ENCODE data around the gene ZNF182.
"Not testable (repeated sequence)": the region's sequence is repeated elsewhere in the genome, so short reads cannot be mapped to it uniquely, and the experiment has no call there.

The ZNF182 gene

DNA sequence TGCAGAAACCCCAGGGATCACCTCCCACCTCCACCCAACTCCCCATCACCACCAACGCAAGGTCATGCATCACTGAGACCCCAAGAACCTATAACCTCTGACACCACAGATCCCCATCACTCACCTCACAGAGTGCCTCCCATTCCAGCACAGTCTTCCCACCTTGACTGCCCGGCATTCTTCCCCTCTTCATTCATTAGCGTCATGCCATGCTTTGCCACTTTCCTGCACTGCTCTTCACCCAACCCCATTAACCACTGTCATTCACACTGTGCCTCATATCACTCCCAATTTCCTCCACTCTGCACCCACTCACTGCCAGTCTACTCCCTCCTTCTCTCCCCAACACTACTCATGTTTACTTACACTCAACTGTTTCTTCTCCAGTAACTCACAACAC, 30.6 kb downstream of the ZNF182 start:
- CTCF ChIA-PET, result interaction anchor here (1.8 kb wide), 1 partner anchor 14 kb away, joined by 9 read pairs; no protein-coding TSS in a partner anchor
- POLR2A ChIA-PET, result no interaction called here
- Histone ChIP-seq H3K4me3 (ENCODE audit: low read depth, low read length) (no peak overlapping the region), H3K4me1 (ENCODE audit: control insufficient read depth, insufficient read depth, low read length) (no peaks in the 10 kb centered on the region), H3K27ac (ENCODE audit: extremely low read depth, low read depth, low read length) (no peak overlapping the region), H3K36me3 (ENCODE audit: control insufficient read depth in 2 of 2, insufficient read depth in 1 of 2, low read length in 2 of 2) (peaks cover 0 to 17% of the 10 kb centered on the region in 2 experiments; a peak in 1 of 3 replicates), H3K9me3 (ENCODE audit: control insufficient read depth, insufficient read depth, low read depth, low read length) (no peaks in the 10 kb centered on the region)
- no peak for TF ChIP-seq ZNF768 (tag by site-specific recombination; IDR thresholded peaks at IDR 0.05)
- TF ChIP-seq ZNF10 (tag by site-specific recombination; IDR thresholded peaks at IDR 0.05), result no peak
- TF ChIP-seq ZNF530 (tag by site-specific recombination; IDR thresholded peaks at IDR 0.05; ENCODE audit: low read depth), result no peak
- TF ChIP-seq SETDB1 (IDR thresholded peaks at IDR 0.05; ENCODE audit: insufficient read length, low read length), result no peak
- TF ChIP-seq ZBTB7A (tag by site-specific recombination; IDR thresholded peaks at IDR 0.05; ENCODE audit: low read depth), result no peak
- no peak for TF ChIP-seq ZNF112 (tag by site-specific recombination; IDR thresholded peaks at IDR 0.05)
- TF ChIP-seq, protein P1, sequence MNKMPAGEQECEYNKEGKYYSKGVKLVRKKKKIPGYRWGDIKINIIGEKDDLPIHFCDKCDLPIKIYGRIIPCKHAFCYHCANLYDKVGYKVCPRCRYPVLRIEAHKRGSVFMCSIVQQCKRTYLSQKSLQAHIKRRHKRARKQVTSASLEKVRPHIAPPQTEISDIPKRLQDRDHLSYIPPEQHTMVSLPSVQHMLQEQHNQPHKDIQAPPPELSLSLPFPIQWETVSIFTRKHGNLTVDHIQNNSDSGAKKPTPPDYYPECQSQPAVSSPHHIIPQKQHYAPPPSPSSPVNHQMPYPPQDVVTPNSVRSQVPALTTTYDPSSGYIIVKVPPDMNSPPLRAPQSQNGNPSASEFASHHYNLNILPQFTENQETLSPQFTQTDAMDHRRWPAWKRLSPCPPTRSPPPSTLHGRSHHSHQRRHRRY (tag by site-specific recombination; IDR thresholded peaks at IDR 0.05), result no peak
- TF ChIP-seq, protein P2, sequence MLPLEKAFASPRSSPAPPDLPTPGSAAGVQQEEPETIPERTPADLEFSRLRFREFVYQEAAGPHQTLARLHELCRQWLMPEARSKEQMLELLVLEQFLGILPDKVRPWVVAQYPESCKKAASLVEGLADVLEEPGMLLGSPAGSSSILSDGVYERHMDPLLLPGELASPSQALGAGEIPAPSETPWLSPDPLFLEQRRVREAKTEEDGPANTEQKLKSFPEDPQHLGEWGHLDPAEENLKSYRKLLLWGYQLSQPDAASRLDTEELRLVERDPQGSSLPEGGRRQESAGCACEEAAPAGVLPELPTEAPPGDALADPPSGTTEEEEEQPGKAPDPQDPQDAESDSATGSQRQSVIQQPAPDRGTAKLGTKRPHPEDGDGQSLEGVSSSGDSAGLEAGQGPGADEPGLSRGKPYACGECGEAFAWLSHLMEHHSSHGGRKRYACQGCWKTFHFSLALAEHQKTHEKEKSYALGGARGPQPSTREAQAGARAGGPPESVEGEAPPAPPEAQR (tag by site-specific recombination; IDR thresholded peaks at IDR 0.05), result no peak
- TF ChIP-seq ZBTB21 (tag by site-specific recombination; IDR thresholded peaks at IDR 0.05), result no peak
- TF ChIP-seq SP7 (tag by site-specific recombination; IDR thresholded peaks at IDR 0.05), result no peak
- no peak for TF ChIP-seq ZNF37A (tag by site-specific recombination; IDR thresholded peaks at IDR 0.05)
- TF ChIP-seq YY1 (tag by site-specific recombination; IDR thresholded peaks at IDR 0.05), result no peak
- no peak for TF ChIP-seq ZNF555 (tag by site-specific recombination; conservative IDR thresholded peaks at IDR 0.05)
- TF ChIP-seq, protein P3, sequence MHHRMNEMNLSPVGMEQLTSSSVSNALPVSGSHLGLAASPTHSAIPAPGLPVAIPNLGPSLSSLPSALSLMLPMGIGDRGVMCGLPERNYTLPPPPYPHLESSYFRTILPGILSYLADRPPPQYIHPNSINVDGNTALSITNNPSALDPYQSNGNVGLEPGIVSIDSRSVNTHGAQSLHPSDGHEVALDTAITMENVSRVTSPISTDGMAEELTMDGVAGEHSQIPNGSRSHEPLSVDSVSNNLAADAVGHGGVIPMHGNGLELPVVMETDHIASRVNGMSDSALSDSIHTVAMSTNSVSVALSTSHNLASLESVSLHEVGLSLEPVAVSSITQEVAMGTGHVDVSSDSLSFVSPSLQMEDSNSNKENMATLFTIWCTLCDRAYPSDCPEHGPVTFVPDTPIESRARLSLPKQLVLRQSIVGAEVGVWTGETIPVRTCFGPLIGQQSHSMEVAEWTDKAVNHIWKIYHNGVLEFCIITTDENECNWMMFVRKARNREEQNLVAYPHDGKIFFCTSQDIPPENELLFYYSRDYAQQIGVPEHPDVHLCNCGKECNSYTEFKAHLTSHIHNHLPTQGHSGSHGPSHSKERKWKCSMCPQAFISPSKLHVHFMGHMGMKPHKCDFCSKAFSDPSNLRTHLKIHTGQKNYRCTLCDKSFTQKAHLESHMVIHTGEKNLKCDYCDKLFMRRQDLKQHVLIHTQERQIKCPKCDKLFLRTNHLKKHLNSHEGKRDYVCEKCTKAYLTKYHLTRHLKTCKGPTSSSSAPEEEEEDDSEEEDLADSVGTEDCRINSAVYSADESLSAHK (tag by site-specific recombination; IDR thresholded peaks at IDR 0.05), result no peak
- TF ChIP-seq ZNF16 (tag by site-specific recombination; IDR thresholded peaks at IDR 0.05; ENCODE audit: low read depth), result no peak
- TF ChIP-seq ZSCAN23 (tag by site-specific recombination; IDR thresholded peaks at IDR 0.05), result no peak
- TF ChIP-seq ZBTB20 (tag by site-specific recombination; IDR thresholded peaks at IDR 0.05), result no peak
- TF ChIP-seq ZSCAN16 (tag by site-specific recombination; IDR thresholded peaks at IDR 0.05), result no peak
- TF ChIP-seq REPIN1 (tag by site-specific recombination; IDR thresholded peaks at IDR 0.05; ENCODE audit: low read depth), result no peak

DNA sequence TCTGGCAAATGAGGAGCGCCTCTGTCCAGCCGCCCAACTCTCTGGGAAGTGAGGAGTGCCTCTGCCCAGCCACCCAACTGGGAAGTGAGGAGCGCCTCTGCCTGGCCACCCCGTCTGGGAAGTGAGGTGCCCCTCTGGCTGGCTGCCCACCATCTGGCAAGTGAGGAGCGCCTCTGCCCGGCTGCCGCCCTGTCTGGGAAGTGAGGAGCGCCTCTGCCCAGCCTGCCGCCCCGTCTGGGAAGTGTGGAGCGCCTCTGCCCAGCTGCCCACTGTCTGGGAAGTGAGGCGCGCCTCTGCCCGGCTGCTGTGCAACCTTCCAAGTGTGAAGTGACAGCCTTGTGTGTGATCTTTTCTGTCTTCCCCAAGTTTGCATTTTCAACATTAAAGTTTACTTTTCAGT, 38.3 kb downstream of the ZNF182 start:
- H3K27ac ChIP-seq (ENCODE audit: extremely low read depth, low read depth, low read length); CTCF ChIA-PET; H3K36me3 ChIP-seq (ENCODE audit: control insufficient read depth in 2 of 2, insufficient read depth in 1 of 2, low read length in 2 of 2); H3K9me3 ChIP-seq (ENCODE audit: control insufficient read depth, insufficient read depth, low read depth, low read length); POLR2A ChIA-PET; H3K4me3 ChIP-seq (ENCODE audit: low read depth, low read length); H3K4me1 ChIP-seq (ENCODE audit: control insufficient read depth, insufficient read depth, low read length): not testable (repeated sequence)

DNA sequence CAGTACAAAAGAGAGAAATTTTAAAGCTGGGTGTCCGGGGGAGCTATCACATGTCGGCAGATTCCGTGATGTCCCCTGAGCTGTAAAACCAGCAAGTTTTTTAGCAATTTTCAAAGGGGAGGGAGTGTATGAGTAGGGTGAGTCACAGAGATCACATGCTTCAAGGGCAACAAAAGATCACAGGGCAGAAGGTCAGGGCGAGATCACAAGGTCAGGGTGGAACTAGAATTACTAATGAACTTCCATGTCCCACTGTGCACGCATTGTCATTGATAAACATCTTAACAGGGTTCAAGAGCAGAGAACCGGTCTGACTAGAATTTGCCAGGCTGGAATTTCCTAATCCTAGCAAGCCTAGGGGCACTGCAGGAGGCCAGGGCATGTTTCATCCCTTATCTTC, 42.0 kb downstream of the ZNF182 start:
- H3K27ac ChIP-seq (ENCODE audit: extremely low read depth, low read depth, low read length); POLR2A ChIA-PET; H3K36me3 ChIP-seq (ENCODE audit: control insufficient read depth in 2 of 2, insufficient read depth in 1 of 2, low read length in 2 of 2); H3K4me1 ChIP-seq (ENCODE audit: control insufficient read depth, insufficient read depth, low read length); H3K4me3 ChIP-seq (ENCODE audit: low read depth, low read length); H3K9me3 ChIP-seq (ENCODE audit: control insufficient read depth, insufficient read depth, low read depth, low read length); CTCF ChIA-PET: not testable (repeated sequence)
